HG03175 (cell line): ENCODE measurements around the gene SETD2.
"Not testable (repeated sequence)": the region's sequence is repeated elsewhere in the genome, so short reads cannot be mapped to it uniquely, and the experiment has no call there.

Source experiments
- ATAC-seq: cut with Tn5 transposase; IDR thresholded peaks from one replicate; pipeline ENCODE4 v1.9.1; 2021; ENCODE audit warnings: mild to moderate bottlenecking, moderate library complexity; ENCODE audit not compliant: unreplicated experiment

Gene SETD2

DNA sequence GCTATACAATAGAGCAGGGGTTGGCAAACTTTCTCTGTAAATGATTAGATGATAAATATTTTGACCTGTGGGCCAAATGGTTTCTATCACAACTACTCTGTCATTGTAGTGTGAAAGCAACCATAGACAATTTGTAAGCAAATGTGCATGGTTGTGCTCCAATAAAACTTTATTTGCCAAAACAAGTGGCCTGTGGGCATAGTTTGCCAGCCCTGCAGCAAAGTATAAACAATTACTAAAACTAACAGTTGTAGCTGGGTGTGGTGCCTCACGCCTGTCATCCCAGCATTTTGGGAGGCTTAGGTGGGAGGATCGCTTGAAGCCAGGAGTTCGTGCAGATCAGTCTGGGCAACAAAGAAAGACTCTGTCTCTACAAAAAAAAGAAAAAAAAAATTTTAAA lies 122.8 kb downstream of the SETD2 start:
- no peak for ATAC-seq

DNA sequence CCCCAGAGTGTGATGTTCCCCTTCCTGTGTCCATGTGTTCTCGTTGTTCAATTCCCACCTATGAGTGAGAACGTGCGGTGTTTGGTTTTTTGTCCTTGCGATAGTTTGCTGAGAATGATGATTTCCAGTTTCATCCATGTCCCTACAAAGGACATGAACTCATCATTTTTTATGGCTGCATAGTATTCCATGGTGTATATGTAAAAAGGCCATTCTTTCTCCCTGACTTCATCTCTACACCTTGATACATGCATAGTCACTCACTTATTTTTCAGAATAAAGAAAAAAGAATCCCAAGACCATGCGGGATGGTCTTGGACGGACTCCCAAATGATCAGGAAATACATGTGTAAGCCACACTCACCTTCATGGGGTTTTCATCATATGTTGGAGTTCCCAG lies 126.6 kb downstream of the SETD2 start:
- not testable (repeated sequence) for ATAC-seq

DNA sequence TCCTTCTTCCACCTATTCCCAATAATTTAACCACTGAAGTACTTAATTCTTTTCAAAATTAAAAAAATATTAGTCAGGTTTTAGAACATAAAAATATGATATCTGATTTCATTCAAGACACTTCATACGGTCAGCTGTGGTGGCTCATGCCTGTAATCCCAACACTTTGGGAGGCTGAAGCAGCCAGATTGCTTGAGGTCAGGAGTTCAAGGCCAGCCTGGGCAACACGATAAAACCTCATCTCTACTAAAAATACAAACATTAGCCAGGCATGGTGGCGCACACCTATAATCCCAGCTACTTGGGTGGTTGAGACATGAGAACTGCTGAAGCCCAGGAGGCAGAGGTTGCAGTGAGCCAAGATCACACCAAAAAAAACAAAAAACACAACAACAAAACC lies 127.8 kb downstream of the SETD2 start:
- no peak for ATAC-seq

DNA sequence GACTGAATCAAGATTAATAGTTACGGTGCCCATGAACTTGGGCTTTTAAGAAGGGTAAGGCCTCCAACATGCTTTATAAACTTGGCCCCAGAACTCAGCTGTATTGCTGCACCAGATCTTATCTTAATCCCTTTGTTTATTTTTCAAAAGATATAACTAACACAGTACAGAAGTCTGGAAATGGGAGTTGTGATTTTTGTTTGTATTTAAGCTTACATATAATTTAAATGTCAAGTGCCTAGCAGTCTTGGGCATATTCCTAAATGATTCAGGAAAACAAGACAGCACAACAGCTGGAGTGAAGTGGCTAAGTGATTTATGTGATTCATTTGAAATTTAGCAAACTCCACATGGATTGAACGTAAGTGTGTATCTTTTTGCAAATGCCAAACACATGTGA lies 128.3 kb downstream of the SETD2 start:
- ATAC-seq, result no peak

DNA sequence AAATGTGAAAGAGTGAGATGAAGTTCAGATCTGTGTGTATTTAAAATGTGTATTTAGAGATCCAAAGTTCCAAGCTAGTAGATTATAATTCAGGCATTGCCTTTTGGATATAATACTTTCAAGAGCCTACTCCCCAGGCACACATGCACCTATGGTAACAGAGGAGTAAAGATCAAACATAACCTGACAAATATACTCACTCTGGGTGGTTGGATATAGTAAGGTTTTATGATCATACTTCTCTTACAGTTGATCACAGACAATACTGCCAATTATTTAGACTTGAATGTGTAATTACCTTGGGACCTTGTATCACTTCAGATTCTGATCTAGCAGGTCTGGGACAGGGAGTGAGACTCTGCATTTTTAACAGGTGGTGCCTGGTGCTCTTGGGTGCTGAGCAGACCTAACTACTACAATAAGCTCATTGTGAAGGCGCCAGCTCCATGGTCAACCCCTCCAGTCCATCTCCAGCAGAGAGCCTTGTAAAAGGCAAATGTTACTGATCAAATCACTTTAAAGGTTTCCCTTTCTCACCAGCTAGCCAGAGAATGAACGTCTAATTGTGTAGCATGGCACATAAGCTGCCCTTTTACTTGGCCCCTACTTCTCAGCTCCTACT lies 128.9 kb downstream of the SETD2 start:
- ATAC-seq, result no peak

DNA sequence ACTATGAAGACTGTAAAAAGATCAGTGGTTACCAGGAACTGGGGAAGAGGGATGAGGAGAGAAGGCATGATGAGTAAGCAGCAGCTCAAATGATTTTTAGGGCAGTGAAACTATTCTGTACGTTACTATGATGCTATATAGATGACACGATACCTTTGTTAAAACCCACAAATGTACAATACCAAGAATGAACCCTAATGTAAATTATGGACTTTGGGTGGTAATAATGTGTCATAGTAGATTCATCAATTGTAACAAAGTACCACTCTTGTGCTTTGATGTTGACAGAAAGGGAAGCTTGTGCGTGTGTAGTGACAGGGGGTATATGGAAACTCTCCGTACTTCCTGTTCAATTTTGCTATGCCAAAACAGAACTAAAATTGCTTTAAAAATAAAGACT lies 132.9 kb downstream of the SETD2 start:
- ATAC-seq, result not testable (repeated sequence)

DNA sequence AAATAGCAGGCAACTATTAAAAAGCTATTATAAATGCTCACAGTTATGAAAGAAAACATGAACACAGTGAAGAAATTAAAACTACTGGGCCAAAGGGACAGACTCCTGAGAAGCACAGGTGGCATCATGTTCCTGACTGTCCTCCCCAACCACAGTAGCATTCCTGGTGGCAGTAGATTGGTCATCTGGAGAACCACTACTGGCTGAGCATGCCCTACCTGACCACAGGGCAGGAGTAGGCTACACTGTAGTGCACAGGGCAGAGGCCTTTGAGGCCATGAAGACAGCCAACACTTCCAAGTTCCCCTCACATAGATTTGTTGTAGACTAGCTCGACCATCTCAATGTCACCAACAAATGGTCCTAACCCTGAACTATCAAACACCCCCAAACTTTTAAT lies 135.2 kb downstream of the SETD2 start:
- no peak for ATAC-seq

DNA sequence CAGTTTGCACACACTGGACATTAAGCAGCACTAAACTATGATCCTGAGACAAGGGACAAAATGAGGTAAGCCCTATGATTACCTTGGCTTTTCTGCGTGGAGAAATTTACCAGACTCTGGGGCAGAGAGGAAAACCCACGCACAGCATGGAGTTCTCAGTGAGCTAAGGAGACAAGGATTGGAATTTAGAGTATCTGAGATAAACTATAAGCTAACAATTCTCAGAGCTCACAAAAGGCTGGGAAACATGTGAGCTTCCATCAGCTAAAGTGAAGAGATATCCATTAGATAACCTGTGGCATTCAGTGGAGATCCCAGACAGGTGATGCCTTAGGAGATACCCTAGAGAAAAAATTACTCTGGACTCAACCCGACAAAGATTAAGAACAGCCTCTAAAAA lies 135.8 kb downstream of the SETD2 start:
- no peak for ATAC-seq

DNA sequence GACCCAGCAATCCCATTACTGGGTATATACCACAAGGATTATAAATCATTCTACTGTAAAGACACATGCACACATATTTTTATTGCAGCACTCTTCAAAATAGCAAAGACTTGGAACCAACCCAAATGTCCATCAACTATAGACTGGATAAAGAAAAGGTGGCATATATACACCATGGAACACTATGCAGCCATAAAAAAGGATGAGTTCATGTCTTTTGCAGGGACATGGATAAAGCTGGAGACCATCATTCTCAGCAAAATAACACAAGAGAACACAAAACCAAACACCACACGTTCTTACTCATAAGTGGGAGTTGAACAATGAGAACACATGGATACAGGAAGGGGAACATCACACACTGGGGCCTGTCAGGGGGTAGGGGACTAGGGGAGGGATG lies 137.5 kb downstream of the SETD2 start:
- ATAC-seq, result not testable (repeated sequence)

DNA sequence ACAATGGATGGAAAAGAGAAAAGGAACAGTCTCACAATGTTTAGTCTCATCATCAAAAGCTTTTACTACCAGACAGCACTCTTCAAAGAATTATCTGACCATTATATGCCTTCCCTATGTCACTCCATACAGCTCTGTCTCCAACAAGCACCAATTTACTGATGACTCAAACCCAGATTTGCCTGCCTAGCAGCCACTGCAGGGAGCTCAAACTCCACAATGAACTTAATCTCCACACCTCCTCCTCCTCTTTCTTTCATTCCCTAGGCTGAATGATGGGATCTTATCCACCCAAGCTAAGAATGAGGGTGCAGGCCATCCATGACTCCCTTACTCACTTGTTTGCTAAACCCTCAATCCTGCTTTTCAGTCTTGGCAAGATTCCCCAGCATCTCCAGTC lies 139.0 kb downstream of the SETD2 start:
- no peak for ATAC-seq

DNA sequence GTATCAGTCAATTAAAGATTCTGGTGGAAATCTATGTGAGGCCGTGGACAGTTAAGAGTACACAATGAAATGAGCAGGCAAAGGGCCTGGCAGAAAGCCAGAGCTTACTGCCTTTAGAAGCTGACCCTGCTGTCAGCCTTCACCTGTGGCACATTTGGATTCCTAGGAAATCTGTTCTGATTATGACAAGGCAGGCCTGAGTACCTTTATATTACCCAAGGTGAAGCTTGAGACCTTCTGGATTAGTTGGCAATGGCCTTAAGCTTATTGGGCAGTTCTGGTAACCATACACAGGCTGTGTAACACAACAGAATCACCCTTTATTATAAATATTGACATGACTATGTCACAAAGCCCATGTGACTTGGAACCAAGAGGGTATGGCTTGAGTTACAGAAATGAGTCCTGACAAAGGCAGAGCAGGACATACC lies 141.3 kb downstream of the SETD2 start:
- no peak for ATAC-seq

DNA sequence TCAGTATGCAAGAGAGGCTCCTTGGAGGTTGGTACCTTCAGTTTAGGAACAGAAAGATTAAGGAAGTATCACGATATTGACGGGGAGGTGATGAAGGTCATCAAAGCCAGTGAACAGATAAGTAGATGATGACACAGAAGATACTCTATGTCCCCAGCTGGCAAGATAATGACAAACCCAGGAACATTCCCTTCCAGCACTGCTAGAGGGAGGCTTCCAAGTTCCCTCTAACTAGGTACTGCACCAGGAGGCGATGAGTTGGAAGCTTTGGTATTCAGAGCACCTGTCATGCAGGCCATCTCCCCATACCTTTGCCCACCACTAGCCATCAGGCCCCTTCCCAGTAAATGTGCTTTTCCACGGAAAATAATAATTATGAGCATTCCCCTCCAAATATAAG lies 143.6 kb downstream of the SETD2 start:
- ATAC-seq, result no peak

DNA sequence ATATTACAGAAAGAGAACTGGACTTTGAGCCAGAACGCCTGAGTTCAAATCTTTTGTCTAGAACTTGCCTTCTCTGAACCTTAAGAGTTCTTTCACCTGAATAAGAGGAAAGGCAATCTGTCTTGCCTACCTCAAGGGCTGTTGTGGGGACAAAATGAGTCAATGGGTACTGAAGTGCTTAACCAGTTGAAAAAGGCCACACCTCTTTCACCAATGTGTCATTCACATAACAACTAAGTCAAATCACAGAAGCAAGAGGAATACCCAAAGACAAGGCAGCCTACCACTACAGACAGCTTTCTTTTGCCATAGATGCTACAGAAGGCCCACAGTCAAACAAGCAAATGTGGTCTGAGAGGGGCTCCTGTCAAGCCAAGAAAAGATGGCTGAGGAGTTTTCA lies 144.7 kb downstream of the SETD2 start:
- ATAC-seq, result peak; percentile 48

DNA sequence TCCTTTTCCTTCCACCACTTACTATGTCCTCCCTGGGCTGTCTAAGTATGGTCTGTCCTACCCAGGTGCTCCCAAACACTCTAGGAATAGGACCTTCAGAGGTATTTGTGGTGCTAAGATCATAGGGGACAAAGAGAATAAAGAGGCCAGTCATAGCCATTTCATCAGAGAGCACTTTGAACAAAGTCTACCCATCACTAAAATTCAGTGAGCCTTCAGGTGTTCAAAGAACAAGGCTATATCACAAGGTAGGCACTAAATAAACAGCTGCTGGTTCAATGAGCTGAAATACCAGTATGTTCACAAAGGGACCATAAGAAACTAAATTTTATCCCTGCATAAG lies 145.7 kb downstream of the SETD2 start:
- ATAC-seq, result no peak

DNA sequence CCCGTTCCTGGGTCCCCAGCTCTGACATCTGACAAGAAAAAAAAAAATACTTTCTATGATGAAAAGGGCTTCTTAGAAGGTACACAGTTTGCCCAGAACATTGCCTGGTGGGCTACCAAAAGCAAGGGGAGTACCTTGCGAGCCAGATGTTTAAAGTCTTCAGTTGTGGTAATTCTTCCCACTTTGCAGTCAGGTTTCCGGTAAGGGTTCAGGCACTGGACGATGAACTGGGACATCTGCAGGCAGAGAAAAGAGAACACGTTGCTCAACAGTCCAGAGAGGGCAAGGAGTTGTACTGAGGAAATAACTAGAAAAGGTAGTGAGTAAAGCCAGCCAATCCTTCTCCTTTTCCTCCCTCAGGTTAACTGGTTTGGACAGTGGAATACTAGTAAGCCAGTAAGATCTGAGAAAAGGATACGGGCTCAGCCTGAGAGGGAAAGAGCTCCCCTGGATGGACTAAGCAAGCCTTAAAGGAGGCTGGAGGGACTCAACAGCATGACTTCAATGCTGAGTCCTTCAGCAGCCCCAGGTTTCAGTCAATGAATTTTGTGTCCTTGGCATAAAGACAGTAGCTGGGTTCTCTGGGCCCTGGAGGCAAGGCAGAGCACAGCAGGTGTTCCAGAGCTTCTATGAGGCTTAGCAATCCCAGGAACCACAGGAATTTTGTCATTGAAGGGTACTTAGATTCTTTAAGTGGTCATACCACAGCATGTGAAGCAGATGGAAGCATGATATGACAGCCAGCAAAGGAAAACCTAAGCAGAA lies 146.2 kb downstream of the SETD2 start:
- ATAC-seq, result no peak

DNA sequence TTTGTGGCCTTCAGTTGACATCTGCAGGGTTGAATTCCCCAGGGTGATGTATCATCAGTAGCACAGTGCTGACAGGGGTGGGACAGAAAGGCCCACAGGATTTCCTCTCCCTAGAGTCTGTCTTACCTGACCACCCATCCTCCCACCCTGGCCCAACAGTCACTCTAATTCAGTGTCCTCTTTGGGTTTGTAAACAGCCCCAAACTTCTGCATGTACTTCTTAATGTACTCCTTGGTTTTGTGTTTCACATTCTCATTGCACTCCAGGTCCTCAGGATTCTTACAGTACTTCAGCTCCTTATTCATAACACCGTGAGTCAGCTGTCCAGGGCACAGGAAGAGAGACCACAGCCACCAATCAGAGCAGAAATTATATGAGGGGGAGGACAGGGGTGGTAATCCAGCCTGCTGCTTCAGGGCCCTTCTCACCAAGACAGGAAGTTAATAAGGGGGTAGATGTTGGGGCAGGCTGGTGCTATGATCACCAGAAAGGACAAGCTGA lies 146.9 kb downstream of the SETD2 start:
- peak; percentile 67 for ATAC-seq

DNA sequence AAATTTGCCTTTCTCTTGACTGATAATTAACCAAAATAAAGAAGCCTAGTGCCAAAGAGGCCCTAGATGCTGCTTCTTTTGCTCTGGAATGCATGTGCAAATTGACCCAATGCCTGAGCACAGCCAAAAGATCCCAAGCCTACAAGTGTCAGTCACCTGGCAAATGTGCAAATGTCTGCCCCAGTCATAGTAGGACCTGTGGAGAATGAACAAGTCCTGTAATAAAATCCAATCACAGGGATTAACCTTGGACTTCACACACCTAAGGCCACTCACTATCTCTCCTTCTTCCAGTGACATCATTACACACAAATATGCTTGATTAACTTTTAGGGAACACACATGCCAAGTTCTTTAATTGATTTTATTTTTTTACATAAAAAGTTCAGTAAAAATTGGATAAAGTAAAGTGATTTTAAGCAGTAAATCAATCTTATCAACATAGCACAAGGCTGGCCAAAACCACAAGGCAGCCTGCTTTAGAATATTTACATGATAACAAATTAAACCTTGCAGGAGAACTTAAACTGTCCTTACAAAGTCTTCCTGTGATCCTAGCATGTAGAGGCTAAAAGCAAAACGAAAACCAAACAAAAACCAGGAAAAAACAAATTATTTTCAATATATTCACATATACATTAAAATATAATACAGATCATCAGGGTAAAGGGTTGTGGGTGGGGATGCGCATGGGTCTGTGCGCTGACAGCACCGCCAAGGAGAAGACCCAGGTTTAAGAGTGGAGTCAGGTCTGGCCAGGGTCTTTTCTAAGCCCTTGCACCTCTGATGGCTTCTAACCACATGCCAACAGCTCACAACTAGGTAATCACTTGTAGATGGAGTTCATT lies 147.6 kb downstream of the SETD2 start:
- no peak for ATAC-seq

DNA sequence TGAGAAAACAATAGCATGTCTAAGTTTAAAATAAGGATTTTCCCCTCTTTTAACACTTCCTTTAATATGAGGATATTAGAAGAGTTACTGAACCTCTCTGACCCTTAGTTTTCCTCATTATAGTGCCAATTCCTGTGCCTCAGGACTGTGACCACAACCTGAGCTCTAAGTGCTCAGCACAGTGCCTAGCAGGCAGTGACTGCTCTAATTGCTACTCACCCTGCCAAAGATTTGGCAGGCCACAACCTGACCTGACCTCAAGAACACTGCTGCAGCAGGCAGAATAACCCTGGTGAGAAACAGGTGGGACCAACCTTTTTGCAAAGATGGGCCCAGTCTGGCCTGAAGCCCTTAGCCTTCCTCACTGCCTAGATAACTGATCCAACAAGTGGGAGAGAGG lies 148.8 kb downstream of the SETD2 start:
- no peak for ATAC-seq

DNA sequence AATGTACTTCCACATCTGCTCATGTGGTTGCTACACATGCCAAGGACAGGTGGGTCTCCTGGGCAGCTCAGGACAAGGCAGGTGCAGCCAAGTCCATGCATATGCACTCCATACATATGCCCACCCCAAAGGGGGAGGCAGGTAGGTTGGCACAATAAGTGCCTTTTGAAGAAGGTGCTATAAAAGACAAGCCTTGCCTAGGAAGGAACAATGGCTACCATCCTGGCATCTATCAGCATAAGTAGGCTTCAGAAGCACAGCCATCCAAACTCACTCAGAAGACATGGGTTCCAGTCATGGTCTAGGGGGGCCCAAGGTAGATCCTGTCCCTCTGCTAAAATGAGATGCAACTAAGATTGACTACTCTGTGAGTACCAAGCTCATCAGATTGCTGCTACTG lies 149.9 kb downstream of the SETD2 start:
- ATAC-seq, result no peak

DNA sequence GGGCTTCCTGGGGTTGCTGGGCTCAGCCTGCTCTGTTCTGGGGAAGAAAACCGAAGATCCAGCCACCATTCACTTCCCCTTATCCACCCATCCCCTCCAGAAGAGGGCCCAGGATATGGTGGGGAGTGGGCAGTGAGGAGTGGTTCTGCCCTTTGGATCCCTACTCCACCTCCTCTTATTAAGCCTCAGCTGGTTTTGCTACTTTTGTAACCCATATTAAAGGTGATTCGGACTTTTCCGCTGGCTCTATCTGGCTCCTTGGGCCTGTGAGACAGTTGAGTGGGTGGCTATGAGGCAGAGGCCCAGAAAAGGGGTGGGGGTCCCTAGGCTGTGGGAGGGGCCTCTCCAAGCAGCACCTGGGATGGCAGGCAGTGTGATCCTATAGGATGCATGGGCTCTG lies 150.7 kb downstream of the SETD2 start:
- no peak for ATAC-seq

DNA sequence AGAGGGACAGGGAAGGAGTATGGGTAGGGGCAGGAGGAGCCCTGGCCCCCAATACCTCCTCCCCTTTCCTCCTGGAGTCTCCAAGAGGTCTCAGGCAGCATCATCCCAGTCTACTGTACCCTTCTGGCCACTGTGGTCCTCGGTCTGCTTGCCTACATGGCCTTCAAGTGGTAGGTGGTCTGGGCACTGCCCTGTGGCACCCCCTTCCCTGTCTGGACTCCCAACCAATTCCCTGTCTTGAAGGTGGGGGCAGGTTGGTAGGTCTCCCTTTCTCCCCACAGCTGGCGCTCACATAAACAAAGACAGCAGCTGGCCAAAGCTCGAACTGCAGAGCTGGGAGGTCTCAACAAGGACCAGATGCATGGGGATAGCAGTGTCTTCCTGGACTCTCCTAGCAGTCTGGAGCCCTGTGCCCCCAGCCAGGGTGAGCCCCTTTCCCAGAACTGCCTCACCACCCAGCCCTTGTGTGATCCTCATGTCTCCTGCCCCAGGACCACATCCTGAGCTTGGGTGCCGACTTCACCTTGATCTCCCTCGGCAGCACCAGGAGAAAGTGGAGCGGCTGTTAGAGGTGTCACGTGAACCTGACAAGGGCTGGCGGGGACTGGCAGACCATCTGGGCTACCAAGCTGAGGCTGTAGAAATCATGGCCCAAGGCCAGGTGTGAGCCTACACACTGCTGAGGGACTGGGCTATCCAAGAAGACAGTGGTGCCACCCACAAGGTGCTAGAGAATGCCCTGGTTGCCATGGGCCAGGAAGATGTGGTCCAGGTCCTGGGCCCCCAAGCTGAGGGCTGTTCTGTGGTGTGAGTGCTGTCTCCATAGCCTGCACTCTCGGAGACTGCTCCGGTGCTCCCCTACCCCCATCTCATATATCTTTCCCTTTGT lies 151.3 kb downstream of the SETD2 start:
- no peak for ATAC-seq
